GM23338 (cell line): ENCODE measurements around the gene HSF4. TPM values are rescaled to one million over a fixed set of nuclear protein-coding genes. Genes with fewer than 3 reads are reported as not detected.
A peak's percentile ranks its signal among the peaks of the same experiment; 100 is the strongest.

Experiments used
- ATAC-seq: fragments of 200-7000 bp; cut with Tn5 transposase; 3 replicates; pipeline ENCODE4 v1.9.1; 2020
- DNase-seq: peaks from one replicate; pipeline ENCODE4 v3.0.0-alpha.2; 2015; ENCODE audit warnings: low spot score
- H2AFZ ChIP-seq: fragments of 200-600 bp; sonication (generic); 2 replicates; pipeline ENCODE4 v1.8.0; 2016; ENCODE audit warnings: antibody characterized with exemption, mild to moderate bottlenecking, moderate library complexity
- H3F3A ChIP-seq: fragments of 200-600 bp; sonication (generic); replicated peaks from 2 replicates; pipeline ENCODE4 v1.8.0; 2017; ENCODE audit warnings: antibody characterized with exemption, mixed run types, low read depth
- H3K27ac ChIP-seq: fragments of 200-600 bp; sonication (generic); 2 replicates; pipeline ENCODE4 v1.6.1; 2016; ENCODE audit warnings: low read depth
- H3K27me3 ChIP-seq: fragments of 200-600 bp; sonication (generic); 2 replicates; pipeline ENCODE4 v1.8.0; 2016; ENCODE audit warnings: mild to moderate bottlenecking, mixed run types, moderate library complexity; ENCODE audit not compliant: insufficient read depth
- H3K36me3 ChIP-seq: fragments of 200-600 bp; sonication (generic); 2 replicates; pipeline ENCODE4 v1.8.0; 2016; ENCODE audit warnings: mild to moderate bottlenecking; ENCODE audit not compliant: insufficient read depth
- H3K4me1 ChIP-seq: fragments of 200-600 bp; sonication (generic); 2 replicates; pipeline ENCODE4 v1.8.0; 2016; ENCODE audit warnings: mild to moderate bottlenecking, moderate library complexity; ENCODE audit not compliant: insufficient read depth
- H3K4me2 ChIP-seq: fragments of 200-600 bp; sonication (generic); 2 replicates; pipeline ENCODE4 v1.7.1; 2017; ENCODE audit warnings: mixed run types
- H3K4me3 ChIP-seq: fragments of 200-600 bp; sonication (generic); 2 replicates; pipeline ENCODE4 v1.6.1; 2016; ENCODE audit warnings: mixed run types
- H3K79me2 ChIP-seq: fragments of 200-600 bp; sonication (generic); replicated peaks from 2 replicates; pipeline ENCODE4 v1.8.0; 2017; ENCODE audit warnings: mild to moderate bottlenecking; ENCODE audit not compliant: insufficient read depth
- H3K9me2 ChIP-seq: fragments of 200-600 bp; sonication (generic); 2 replicates; pipeline ENCODE4 v1.8.0; 2017; ENCODE audit not compliant: insufficient read depth
- H4K20me1 ChIP-seq: fragments of 200-600 bp; sonication (generic); replicated peaks from 2 replicates; pipeline ENCODE4 v1.8.0; 2017; ENCODE audit warnings: mild to moderate bottlenecking; ENCODE audit not compliant: insufficient read depth
- H3K27ac Mint-ChIP-seq: 2 replicates; pipeline ENCODE4 v1.8.0; 2020; ENCODE audit warnings: inconsistent platforms, mild to moderate bottlenecking, moderate library complexity, mixed read lengths
- H3K27me3 Mint-ChIP-seq: 3 replicates; pipeline ENCODE4 v1.8.0; 2022; ENCODE audit warnings: low read depth, mild to moderate bottlenecking, moderate library complexity, mixed read lengths, inconsistent platforms; ENCODE audit not compliant: insufficient read depth, poor library complexity
- H3K36me3 Mint-ChIP-seq: 3 replicates; pipeline ENCODE4 v1.8.0; 2021; ENCODE audit warnings: low read depth, mild to moderate bottlenecking, inconsistent platforms, moderate library complexity, mixed read lengths
- H3K4me1 Mint-ChIP-seq: 3 replicates; pipeline ENCODE4 v1.8.0; 2020; ENCODE audit warnings: mild to moderate bottlenecking, inconsistent platforms, mixed read lengths
- H3K4me3 Mint-ChIP-seq: 3 replicates; pipeline ENCODE4 v1.8.0; 2021; ENCODE audit warnings: moderate library complexity, mild to moderate bottlenecking, inconsistent platforms, mixed read lengths
- H3K9me3 Mint-ChIP-seq: 3 replicates; pipeline ENCODE4 v1.8.0; 2020; ENCODE audit warnings: moderate library complexity, mild to moderate bottlenecking, inconsistent platforms, mixed read lengths
- EZH2 ChIP-seq: fragments of 200-600 bp; sonication (generic); IDR thresholded peaks from one replicate; pipeline ENCODE4 v1.8.0; 2017; ENCODE audit warnings: antibody characterized with exemption, mild to moderate bottlenecking, low read depth; ENCODE audit not compliant: unreplicated experiment
- EZH2phosphoT487 ChIP-seq: fragments of 200-600 bp; sonication (generic); IDR thresholded peaks from one replicate; pipeline ENCODE4 v1.8.1; 2018; ENCODE audit warnings: antibody characterized with exemption; ENCODE audit not compliant: unreplicated experiment
- STAT1 ChIP-seq: IDR thresholded peaks from one replicate; pipeline ENCODE4 v1.6.1; 2016; ENCODE audit warnings: antibody characterized with exemption; ENCODE audit not compliant: unreplicated experiment
- polyA plus RNA-seq: library from polyadenylated mRNA; unstranded; fragments of >200 nt; fragmentation: Nextera tagmentation; extraction: Ambion mirVana; gene quantifications from 2 replicates; pipeline ENCODE4 v1.2.1, GENCODE V29; 2016
- total RNA-seq: library from RNA; depleted of rRNA; stranded (reverse); fragments of >200 nt; shearing (Covaris generic); gene quantifications from 2 replicates; pipeline ENCODE4 v1.2.3, GENCODE V29; 2014
- TF ChIP-seq, protein P1 (sequence below), 2 experiments: fragments of 200-600 bp in 1 of 2; sonication (generic) in 1 of 2; conservative IDR thresholded peaks; 2 replicates each; pipeline versions ENCODE4 v1.5.1 to v1.6.1; 2016 to 2017; ENCODE audit warnings: antibody characterized with exemption in 2 of 2, low read depth in 2 of 2, mild to moderate bottlenecking in 2 of 2, moderate library complexity in 1 of 2

The HSF4 gene
- total and polyA plus RNA-seq, 2 experiments from 2014 or later: 0.19 to 1.3 TPM

DNA sequence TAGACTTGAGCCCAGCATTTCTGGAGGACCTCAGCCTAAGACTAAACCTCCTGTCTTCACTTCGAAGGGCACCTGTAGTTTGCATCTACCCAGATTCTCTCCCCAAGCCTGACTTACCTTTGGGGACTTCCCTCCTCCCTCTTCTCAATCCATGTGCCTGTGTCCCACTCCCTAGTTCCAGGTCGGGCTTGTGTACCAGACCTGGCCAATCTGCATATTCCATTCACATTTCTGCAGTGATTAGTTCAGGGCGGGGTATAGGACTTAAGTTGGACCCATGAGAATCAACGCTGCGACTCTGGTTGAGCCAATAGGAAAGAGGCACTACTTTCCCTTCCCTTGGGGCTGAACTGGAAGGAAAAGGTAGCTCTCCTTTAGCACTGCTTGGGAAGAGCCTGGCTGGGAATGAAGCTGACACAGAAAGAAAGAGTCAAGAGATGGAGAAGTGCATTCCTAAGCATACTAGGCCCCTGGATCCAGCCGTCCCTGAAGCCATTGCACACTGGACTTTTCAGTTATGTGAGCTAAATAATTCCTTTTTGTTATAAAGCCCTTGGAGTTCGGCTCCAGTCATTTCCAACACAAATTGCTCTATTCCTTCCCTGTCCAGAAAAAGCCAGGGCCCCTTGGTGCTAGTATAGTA is 7.3 kb upstream of the HSF4 start (continued):
- TF ChIP-seq, protein P1, sequence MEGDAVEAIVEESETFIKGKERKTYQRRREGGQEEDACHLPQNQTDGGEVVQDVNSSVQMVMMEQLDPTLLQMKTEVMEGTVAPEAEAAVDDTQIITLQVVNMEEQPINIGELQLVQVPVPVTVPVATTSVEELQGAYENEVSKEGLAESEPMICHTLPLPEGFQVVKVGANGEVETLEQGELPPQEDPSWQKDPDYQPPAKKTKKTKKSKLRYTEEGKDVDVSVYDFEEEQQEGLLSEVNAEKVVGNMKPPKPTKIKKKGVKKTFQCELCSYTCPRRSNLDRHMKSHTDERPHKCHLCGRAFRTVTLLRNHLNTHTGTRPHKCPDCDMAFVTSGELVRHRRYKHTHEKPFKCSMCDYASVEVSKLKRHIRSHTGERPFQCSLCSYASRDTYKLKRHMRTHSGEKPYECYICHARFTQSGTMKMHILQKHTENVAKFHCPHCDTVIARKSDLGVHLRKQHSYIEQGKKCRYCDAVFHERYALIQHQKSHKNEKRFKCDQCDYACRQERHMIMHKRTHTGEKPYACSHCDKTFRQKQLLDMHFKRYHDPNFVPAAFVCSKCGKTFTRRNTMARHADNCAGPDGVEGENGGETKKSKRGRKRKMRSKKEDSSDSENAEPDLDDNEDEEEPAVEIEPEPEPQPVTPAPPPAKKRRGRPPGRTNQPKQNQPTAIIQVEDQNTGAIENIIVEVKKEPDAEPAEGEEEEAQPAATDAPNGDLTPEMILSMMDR (conservative IDR thresholded peaks at IDR 0.05; ENCODE audit: low read depth in 2 of 2): no peak

GRCh38 chr16:67157892-67158635 is 6.5 kb upstream of the HSF4 start:
- Mint-ChIP-seq H3K27me3 (peaks cover 98% of the 10 kb centered on the region), H3K4me3 (peak overlapping the region; percentile 69; the same call in 1 of the 3 replicates), H3K9me3 (peaks cover 4% of the 10 kb centered on the region; the same call in 2 of the 3 replicates), H3K4me1 (peaks cover 19% of the 10 kb centered on the region), H3K27ac (no peak overlapping the region), H3K36me3 (no peaks in the 10 kb centered on the region; the same call in 2 of the 3 replicates)
- Histone ChIP-seq H3K79me2 (no peaks in the 10 kb centered on the region), H3K4me1 (peaks cover 25% of the 10 kb centered on the region; the same call in 1 of the 2 replicates), H2AFZ (no peak overlapping the region), H3K4me2 (peak overlapping the region; percentile 86; the same call in 1 of the 2 replicates), H4K20me1 (peaks cover 5% of the 10 kb centered on the region; the same call in 1 of the 2 replicates), H3K27ac (no peak overlapping the region), H3F3A (peaks cover 13% of the 10 kb centered on the region), H3K9me2 (no peaks in the 10 kb centered on the region), H3K27me3 (peaks cover 100% of the 10 kb centered on the region), H3K4me3 (0 out of 2 replicates have a peak overlapping the region, but pooled peaks have one; percentile 66), H3K36me3 (no peaks in the 10 kb centered on the region)
- DNase-seq: no peak
- TF ChIP-seq EZH2phosphoT487 (no peak), EZH2 (peak; percentile 14)
- ATAC-seq: no peak

- no peaks in the 10 kb centered on the region; the same call in 2 of the 3 replicates for H3K36me3 Mint-ChIP-seq
- Histone ChIP-seq H3K79me2 (no peaks in the 10 kb centered on the region), H3K27me3 (peaks cover 100% of the 10 kb centered on the region), H3K27ac (no peak overlapping the region), H3F3A (peaks cover 13% of the 10 kb centered on the region), H3K4me2 (peak overlapping the region; percentile 86), H3K9me2 (no peaks in the 10 kb centered on the region), H4K20me1 (peaks cover 5% of the 10 kb centered on the region; the same call in 1 of the 2 replicates), H3K4me1 (peaks cover 27% of the 10 kb centered on the region; the same call in 1 of the 2 replicates), H3K4me3 (peak overlapping the region; percentile 66), H3K36me3 (no peaks in the 10 kb centered on the region), H2AFZ (peak overlapping the region; percentile 90)
- peaks cover 4% of the 10 kb centered on the region; the same call in 2 of the 3 replicates for H3K9me3 Mint-ChIP-seq
- no peak for TF ChIP-seq STAT1
- peak; percentile 55 for TF ChIP-seq EZH2
- peak; percentile 1; the same call in 2 of the 3 replicates for ATAC-seq
- H3K27ac Mint-ChIP-seq: no peak overlapping the region
- DNase-seq: peak; percentile 62
- peak overlapping the region; percentile 69 for H3K4me3 Mint-ChIP-seq
- peaks cover 98% of the 10 kb centered on the region for H3K27me3 Mint-ChIP-seq
- peaks cover 19% of the 10 kb centered on the region for H3K4me1 Mint-ChIP-seq
Measured at GRCh38 chr16:67158637-67159600, 5.6 kb upstream of the HSF4 start.
